ENCODE measurements around the gene DRC7.

DNA sequence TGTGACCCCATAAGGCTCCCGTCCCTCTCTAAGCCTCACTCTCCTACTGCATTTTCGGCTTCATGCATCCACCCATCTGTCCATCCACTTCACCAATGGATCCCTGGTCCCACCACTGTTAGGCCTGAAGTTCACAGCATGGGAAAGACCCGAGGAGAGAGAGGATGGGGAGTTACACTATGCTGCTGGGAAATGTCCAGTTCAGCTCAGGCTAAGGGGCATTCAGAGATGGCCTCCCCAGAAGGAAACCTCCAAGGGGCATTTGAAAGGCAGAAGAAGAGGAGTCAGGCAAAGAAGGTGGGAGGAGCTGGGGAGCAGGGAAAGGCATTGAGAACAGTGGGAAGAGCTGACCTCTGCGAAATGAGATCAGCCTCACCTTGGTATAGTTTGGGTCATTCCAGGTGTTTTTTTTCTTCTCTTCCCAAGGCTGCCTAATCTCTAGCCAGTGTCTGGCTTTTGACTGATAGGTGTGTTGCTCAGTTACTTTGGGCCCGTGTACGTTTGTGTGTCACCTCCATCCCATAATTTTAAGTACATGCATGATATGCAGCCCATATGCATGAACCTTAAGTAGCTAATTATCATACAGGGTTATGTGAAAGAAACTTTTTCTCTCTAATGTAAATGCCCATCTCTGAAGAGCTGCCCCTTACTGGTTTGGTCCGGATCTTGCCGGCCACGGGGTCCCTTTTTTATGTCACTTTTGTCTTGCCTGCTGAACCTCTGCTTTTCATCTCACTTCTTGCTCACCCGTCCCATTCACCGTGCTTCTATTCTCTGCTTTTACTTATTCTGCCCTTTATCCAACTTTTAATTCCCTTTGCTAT lies 11.6 kb upstream of the DRC7 start:
- TF ChIP-seq, protein P1, sequence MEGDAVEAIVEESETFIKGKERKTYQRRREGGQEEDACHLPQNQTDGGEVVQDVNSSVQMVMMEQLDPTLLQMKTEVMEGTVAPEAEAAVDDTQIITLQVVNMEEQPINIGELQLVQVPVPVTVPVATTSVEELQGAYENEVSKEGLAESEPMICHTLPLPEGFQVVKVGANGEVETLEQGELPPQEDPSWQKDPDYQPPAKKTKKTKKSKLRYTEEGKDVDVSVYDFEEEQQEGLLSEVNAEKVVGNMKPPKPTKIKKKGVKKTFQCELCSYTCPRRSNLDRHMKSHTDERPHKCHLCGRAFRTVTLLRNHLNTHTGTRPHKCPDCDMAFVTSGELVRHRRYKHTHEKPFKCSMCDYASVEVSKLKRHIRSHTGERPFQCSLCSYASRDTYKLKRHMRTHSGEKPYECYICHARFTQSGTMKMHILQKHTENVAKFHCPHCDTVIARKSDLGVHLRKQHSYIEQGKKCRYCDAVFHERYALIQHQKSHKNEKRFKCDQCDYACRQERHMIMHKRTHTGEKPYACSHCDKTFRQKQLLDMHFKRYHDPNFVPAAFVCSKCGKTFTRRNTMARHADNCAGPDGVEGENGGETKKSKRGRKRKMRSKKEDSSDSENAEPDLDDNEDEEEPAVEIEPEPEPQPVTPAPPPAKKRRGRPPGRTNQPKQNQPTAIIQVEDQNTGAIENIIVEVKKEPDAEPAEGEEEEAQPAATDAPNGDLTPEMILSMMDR (IDR thresholded peaks at IDR 0.05), result no peak
- no peak for TF ChIP-seq EZH2phosphoT487 (IDR thresholded peaks at IDR 0.05)

Data from neural progenitor cell (in vitro differentiated cells).